ENCODE data around the gene HOXA5.
A peak's percentile ranks its signal among the peaks of the same experiment; 100 is the strongest.

The HOXA5 gene

GRCh38 chr7:27160145-27160545 is 16.7 kb upstream of the HOXA5 start:
- no peak for TF ChIP-seq CTCF (IDR thresholded peaks at IDR 0.05; ENCODE audit: borderline replicate concordance, insufficient read depth, low read depth, low read length)
- H3K4me3 ChIP-seq (ENCODE audit: low read depth, low read length) = peak overlapping the region; percentile 65

- TF ChIP-seq CTCF (IDR thresholded peaks at IDR 0.05; ENCODE audit: borderline replicate concordance, insufficient read depth, low read depth, low read length) = no peak
- no peak overlapping the region for H3K4me3 ChIP-seq (ENCODE audit: low read depth, low read length)
These were observed 16.0 kb upstream of the HOXA5 start for GRCh38 chr7:27159266-27160144.

- H3K4me3 ChIP-seq (ENCODE audit: low read depth, low read length) = no peak overlapping the region
- no peak for TF ChIP-seq CTCF (IDR thresholded peaks at IDR 0.05; ENCODE audit: borderline replicate concordance, insufficient read depth, low read depth, low read length)
These were observed 15.2 kb upstream of the HOXA5 start for GRCh38 chr7:27158436-27159265.

GRCh38 chr7:27157702-27158431 is 14.4 kb upstream of the HOXA5 start:
- H3K4me3 ChIP-seq (ENCODE audit: low read depth, low read length) = no peak overlapping the region
- TF ChIP-seq CTCF (IDR thresholded peaks at IDR 0.05; ENCODE audit: borderline replicate concordance, insufficient read depth, low read depth, low read length) = no peak

- H3K4me3 ChIP-seq (ENCODE audit: low read depth, low read length) = no peak overlapping the region
- no peak for TF ChIP-seq CTCF (IDR thresholded peaks at IDR 0.05; ENCODE audit: borderline replicate concordance, insufficient read depth, low read depth, low read length)
These were observed 13.6 kb upstream of the HOXA5 start for GRCh38 chr7:27156916-27157701.

- no peak within 1 kb of the TSS for H3K4me3 ChIP-seq (ENCODE audit: low read depth, low read length)
- TF ChIP-seq CTCF (IDR thresholded peaks at IDR 0.05; ENCODE audit: borderline replicate concordance, insufficient read depth, low read depth, low read length) = no peak
These were observed 13.0 kb upstream of the HOXA5 start, which contains the start of gene HOXA7 for GRCh38 chr7:27156508-27156898. HOXA7 (minus strand) TSS chr7:27156675; CDS start chr7:27156545, 130 bp downstream.
